GM23248 (cell line): ENCODE data around the gene TMEM178B. TPM values are rescaled to one million over a fixed set of nuclear protein-coding genes. Genes with fewer than 3 reads are reported as not detected.
"Not testable (repeated sequence)": the region's sequence is repeated elsewhere in the genome, so short reads cannot be mapped to it uniquely, and the experiment has no call there.

Experiments used
- DNase-seq: peaks from one replicate; pipeline ENCODE4 v3.0.0-alpha.2; 2015
- H2AFZ ChIP-seq: fragments of 200-600 bp; sonication (generic); 2 replicates; pipeline ENCODE4 v1.6.1; 2016; ENCODE audit warnings: antibody characterized with exemption
- H3F3A ChIP-seq: fragments of 200-600 bp; sonication (generic); 2 replicates; pipeline ENCODE4 v1.6.1; 2016; ENCODE audit warnings: mild to moderate bottlenecking, antibody characterized with exemption, mixed run types; ENCODE audit not compliant: insufficient read depth
- H3K27ac ChIP-seq: fragments of 200-600 bp; sonication (generic); 2 replicates; pipeline ENCODE4 v1.5.1; 2016; ENCODE audit warnings: mild to moderate bottlenecking
- H3K27me3 ChIP-seq: fragments of 200-600 bp; sonication (generic); replicated peaks from 2 replicates; pipeline ENCODE4 v1.6.1; 2016; ENCODE audit warnings: mild to moderate bottlenecking; ENCODE audit not compliant: insufficient read depth
- H3K36me3 ChIP-seq: fragments of 200-600 bp; sonication (generic); 2 replicates; pipeline ENCODE4 v1.6.1; 2016; ENCODE audit warnings: low read depth, mild to moderate bottlenecking
- H3K4me1 ChIP-seq: fragments of 200-600 bp; sonication (generic); 2 replicates; pipeline ENCODE4 v1.6.1; 2016; ENCODE audit warnings: mild to moderate bottlenecking; ENCODE audit not compliant: insufficient read depth
- H3K4me2 ChIP-seq: fragments of 200-600 bp; sonication (generic); one replicate; pipeline ENCODE4 v1.6.1; 2016; ENCODE audit warnings: mild to moderate bottlenecking; ENCODE audit not compliant: unreplicated experiment
- H3K4me3 ChIP-seq: fragments of 200-600 bp; sonication (generic); 2 replicates; pipeline ENCODE4 v1.5.1; 2016; ENCODE audit warnings: mild to moderate bottlenecking
- H3K79me2 ChIP-seq: fragments of 200-600 bp; sonication (generic); 2 replicates; pipeline ENCODE4 v1.6.1; 2016; ENCODE audit warnings: mild to moderate bottlenecking; ENCODE audit not compliant: insufficient read depth
- H3K9ac ChIP-seq: fragments of 200-600 bp; sonication (generic); 2 replicates; pipeline ENCODE4 v1.6.1; 2016; ENCODE audit warnings: mild to moderate bottlenecking
- H3K9me2 ChIP-seq: fragments of 200-600 bp; sonication (generic); 2 replicates; pipeline ENCODE4 v1.6.1; 2016; ENCODE audit warnings: mixed run types, mild to moderate bottlenecking, moderate library complexity; ENCODE audit not compliant: insufficient read depth
- H3K9me3 ChIP-seq: fragments of 200-600 bp; sonication (generic); one replicate; pipeline ENCODE4 v1.6.1; 2017; ENCODE audit warnings: low read depth
- H4K20me1 ChIP-seq: fragments of 200-600 bp; sonication (generic); 2 replicates; pipeline ENCODE4 v1.6.0; 2016; ENCODE audit not compliant: insufficient read depth
- EZH2 ChIP-seq: fragments of 200-600 bp; sonication (generic); IDR thresholded peaks from 2 replicates; pipeline ENCODE4 v1.6.1; 2018; ENCODE audit warnings: antibody characterized with exemption, mild to moderate bottlenecking; ENCODE audit not compliant: insufficient read depth, poor library complexity, severe bottlenecking
- EZH2phosphoT487 ChIP-seq: fragments of 200-600 bp; sonication (generic); IDR thresholded peaks from 2 replicates; pipeline ENCODE4 v1.6.1; 2018; ENCODE audit warnings: antibody characterized with exemption, moderate library complexity, mild to moderate bottlenecking, low read depth; ENCODE audit not compliant: insufficient read depth
- WGBS, 2 experiments: methylation state at CpG; one replicate each; pipeline ENCODE4 v1.1.6; 2015 to 2017; ENCODE audit warnings: low lambda C conversion rate in 2 of 2, low coverage in 1 of 2; ENCODE audit errors: missing lambda C conversion rate in 2 of 2; 5-methylcytosine and 5-hydroxymethylcytosine counted together
- in situ Hi-C: fragments of 300-500 bp; cut with MboI; formaldehyde crosslinking; loops from 2 replicates; pipeline ENCODE4 v1.15.0; 2020
- polyA plus RNA-seq: library from polyadenylated mRNA; unstranded; fragments of >200 nt; fragmentation: Nextera tagmentation; extraction: Ambion mirVana; gene quantifications from 2 replicates; pipeline ENCODE4 v1.2.1, GENCODE V29; 2016
- total RNA-seq: library from RNA; depleted of rRNA; stranded (reverse); fragments of >200 nt; shearing (Covaris generic); gene quantifications from 2 replicates; pipeline ENCODE4 v1.2.3, GENCODE V29; 2014

TMEM178B gene
- total and polyA plus RNA-seq, 2 experiments from 2014 or later, result 0.05 to 0.22 TPM

GRCh38 chr7:141393056-141393455 lies 319.2 kb downstream of the TMEM178B start:
- no peaks in the 10 kb centered on the region for H3K79me2 ChIP-seq
- H2AFZ ChIP-seq, result no peak overlapping the region
- H3K9me3 ChIP-seq, result no peaks in the 10 kb centered on the region
- H4K20me1 ChIP-seq, result no peaks in the 10 kb centered on the region
- no peaks in the 10 kb centered on the region for H3K9me2 ChIP-seq
- no peak for DNase-seq
- H3K36me3 ChIP-seq, result no peaks in the 10 kb centered on the region
- H3K27ac ChIP-seq, result no peak overlapping the region
- no peak overlapping the region for H3K4me3 ChIP-seq
- WGBS, 2 experiments, result 10 to 20% methylated on average over 4 of the region's 4 CpGs
- H3K4me1 ChIP-seq, result no peaks in the 10 kb centered on the region
- H3K9ac ChIP-seq, result no peak overlapping the region
- in situ Hi-C loops, result no loop called here
- no peaks in the 10 kb centered on the region for H3F3A ChIP-seq
- H3K4me2 ChIP-seq, result no peak overlapping the region
- H3K27me3 ChIP-seq, result no peaks in the 10 kb centered on the region
- TF ChIP-seq EZH2 (no peak), EZH2phosphoT487 (no peak)

DNA sequence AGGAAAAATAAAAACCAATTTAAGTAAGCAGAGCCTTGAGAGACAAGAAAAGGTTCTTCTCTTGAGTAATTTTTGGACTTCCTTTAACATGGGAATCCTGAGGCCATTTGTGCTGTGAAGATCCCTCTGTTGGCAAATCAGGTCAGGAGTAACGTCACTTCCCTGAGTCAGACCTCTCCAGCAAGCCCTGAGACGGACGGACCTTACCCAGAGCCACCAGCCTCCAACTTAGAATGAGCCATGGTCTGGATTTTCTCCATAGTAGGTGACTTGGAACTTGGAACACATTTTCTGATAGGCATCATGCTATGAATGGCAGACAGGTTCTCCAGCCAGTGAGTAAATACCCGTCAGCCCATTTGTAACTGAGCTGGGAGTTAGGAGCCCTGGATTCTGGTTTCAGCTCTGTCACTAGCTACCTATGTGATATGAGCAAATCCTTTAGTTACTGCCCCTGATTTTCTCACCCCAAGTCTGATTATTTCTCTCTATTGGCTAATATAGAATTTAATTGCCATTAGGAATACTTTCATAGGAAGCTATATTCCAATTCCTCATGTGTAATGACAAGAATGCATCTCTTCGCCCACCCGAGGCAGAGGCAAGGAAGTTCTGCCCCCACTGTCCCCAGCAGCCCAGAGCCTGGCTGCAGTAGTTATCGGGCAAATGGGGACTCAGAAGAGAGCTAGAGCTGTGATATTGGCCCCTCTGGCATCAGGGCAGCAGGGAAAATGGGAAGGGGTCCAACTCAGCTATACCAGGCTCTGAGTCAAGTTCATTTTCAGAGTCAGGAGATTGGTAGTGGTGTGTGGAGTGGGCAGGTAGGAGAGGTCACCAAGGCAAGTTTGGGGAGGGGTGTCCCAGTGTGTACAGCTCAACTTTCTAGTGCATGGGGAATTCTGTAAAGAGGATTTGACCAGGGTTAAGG lies 323.6 kb downstream of the TMEM178B start:
- Histone ChIP-seq H3K9me3 (no peaks in the 10 kb centered on the region), H3F3A (no peaks in the 10 kb centered on the region), H3K9me2 (no peaks in the 10 kb centered on the region), H3K79me2 (no peaks in the 10 kb centered on the region), H3K4me2 (no peak overlapping the region), H3K9ac (no peak overlapping the region), H4K20me1 (no peaks in the 10 kb centered on the region), H3K36me3 (no peaks in the 10 kb centered on the region), H3K27me3 (no peaks in the 10 kb centered on the region), H3K4me1 (no peaks in the 10 kb centered on the region), H2AFZ (no peak overlapping the region), H3K4me3 (no peak overlapping the region), H3K27ac (no peak overlapping the region)
- no peak for DNase-seq
- TF ChIP-seq EZH2phosphoT487 (no peak), EZH2 (no peak)
- WGBS, 2 experiments, result 15 to 23% methylated on average over 7 of the region's 7 CpGs
- in situ Hi-C loops, result no loop called here

GRCh38 chr7:141400356-141400755 lies 326.5 kb downstream of the TMEM178B start:
- TF ChIP-seq EZH2, result no peak
- no peak for TF ChIP-seq EZH2phosphoT487
- Histone ChIP-seq H3K79me2 (no peaks in the 10 kb centered on the region), H3K4me3 (no peak overlapping the region), H2AFZ (no peak overlapping the region), H3K9me2 (no peaks in the 10 kb centered on the region), H3K9ac (no peak overlapping the region), H3K27ac (no peak overlapping the region), H4K20me1 (no peaks in the 10 kb centered on the region), H3K9me3 (no peaks in the 10 kb centered on the region), H3K4me1 (no peaks in the 10 kb centered on the region), H3K4me2 (no peak overlapping the region), H3F3A (no peaks in the 10 kb centered on the region), H3K36me3 (no peaks in the 10 kb centered on the region), H3K27me3 (no peaks in the 10 kb centered on the region)
- in situ Hi-C loops, result no loop called here
- no peak for DNase-seq
- WGBS, 2 experiments, result 0 to 4% methylated on average over 2 of the region's 2 CpGs

GRCh38 chr7:141402277-141402996 lies 328.6 kb downstream of the TMEM178B start:
- TF ChIP-seq EZH2 (no peak), EZH2phosphoT487 (no peak)

GRCh38 chr7:141403846-141404245 lies 330.0 kb downstream of the TMEM178B start:
- in situ Hi-C loops, H3K9ac ChIP-seq, H3K79me2 ChIP-seq, H3K9me3 ChIP-seq, H3K27ac ChIP-seq, H3K4me1 ChIP-seq, H3F3A ChIP-seq, H3K4me2 ChIP-seq, H4K20me1 ChIP-seq, H2AFZ ChIP-seq, H3K9me2 ChIP-seq, H3K4me3 ChIP-seq, H3K36me3 ChIP-seq, H3K27me3 ChIP-seq, DNase-seq: not testable (repeated sequence)
- WGBS, 2 experiments, result 26% methylated on average over 11 of the region's 11 CpGs

More at GRCh38 chr7:141402277-141402996, 328.6 kb downstream of the TMEM178B start:
- Histone ChIP-seq H4K20me1 (no peaks in the 10 kb centered on the region), H3K4me3 (no peak overlapping the region), H3K9me2 (no peaks in the 10 kb centered on the region), H3K4me1 (no peaks in the 10 kb centered on the region), H3K79me2 (no peaks in the 10 kb centered on the region), H3K9me3 (no peaks in the 10 kb centered on the region), H3K36me3 (no peaks in the 10 kb centered on the region), H3K4me2 (no peak overlapping the region), H3K27me3 (no peaks in the 10 kb centered on the region), H3K27ac (no peak overlapping the region), H3F3A (no peaks in the 10 kb centered on the region), H2AFZ (no peak overlapping the region), H3K9ac (no peak overlapping the region)
- no peak for DNase-seq
- WGBS, 2 experiments, result 9 to 13% methylated on average over 9 of the region's 9 CpGs
- in situ Hi-C loops, result no loop called here
